Spleen (tissue), 11 donors: ENCODE measurements around the gene UBAP2. TPM values are rescaled to one million over a fixed set of nuclear protein-coding genes. Genes with fewer than 3 reads are reported as not detected.
A peak's percentile ranks its signal among the peaks of the same experiment; 100 is the strongest.
"Not testable (repeated sequence)": the region's sequence is repeated elsewhere in the genome, so short reads cannot be mapped to it uniquely, and the experiment has no call there.

ENCODE experiments used
- DNase-seq: peaks from one replicate; pipeline ENCODE4 v3.0.0-alpha.2; 2020
- H3K27ac ChIP-seq, 8 donors: fragments of 200-600 bp; sonication (generic) in 7 of 8; 1 replicate in 4 of 8; 2 replicates in 4 of 8; pipeline versions ENCODE4 v1.5.0 to v1.8.0; 2016 to 2021; ENCODE audit warnings: inconsistent platforms in 4 of 8, mild to moderate bottlenecking in 4 of 8, moderate library complexity in 1 of 8
- H3K27me3 ChIP-seq, 7 donors: fragments of 200-600 bp; sonication (generic) in 6 of 7; replicated peaks in 1 of 7; 1 replicate in 4 of 7; 2 replicates in 3 of 7; pipeline versions ENCODE4 v1.5.0 to v1.8.0; 2016 to 2021; ENCODE audit warnings: inconsistent platforms in 3 of 7, mild to moderate bottlenecking in 1 of 7
- H3K36me3 ChIP-seq, 6 donors: fragments of 200-600 bp; sonication (generic) in 5 of 6; 1 replicate in 4 of 6; 2 replicates in 2 of 6; pipeline versions ENCODE4 v1.5.0 to v1.8.0; 2016 to 2021; ENCODE audit warnings: inconsistent platforms in 2 of 6
- H3K4me1 ChIP-seq, 6 donors: fragments of 200-600 bp; sonication (generic) in 5 of 6; 1 replicate in 3 of 6; 2 replicates in 3 of 6; pipeline versions ENCODE4 v1.5.0 to v1.8.0; 2016 to 2021; ENCODE audit warnings: inconsistent platforms in 3 of 6
- H3K4me3 ChIP-seq, 8 donors: fragments of 200-600 bp; sonication (generic) in 7 of 8; 1 replicate in 4 of 8; 2 replicates in 4 of 8; pipeline versions ENCODE4 v1.5.0 to v1.8.0; 2016 to 2021; ENCODE audit warnings: inconsistent platforms in 4 of 8, mild to moderate bottlenecking in 4 of 8, moderate library complexity in 2 of 8
- H3K9me3 ChIP-seq, 8 donors: fragments of 200-600 bp; sonication (generic) in 7 of 8; 1 replicate in 4 of 8; 2 replicates in 4 of 8; pipeline versions ENCODE4 v1.5.0 to v1.8.0; 2016 to 2021; ENCODE audit warnings: inconsistent platforms in 4 of 8
- CTCF ChIP-seq, 11 experiments: fragments of 200-600 bp in 7 of 11; fragments of 450-650 bp in 4 of 11; sonication (generic) in 4 of 11; IDR thresholded peaks in 8 of 11; conservative IDR thresholded peaks in 3 of 11; 1 replicate in 7 of 11; 2 replicates in 4 of 11; pipeline versions ENCODE4 v1.4.0 to v1.8.0; 2016 to 2021; ENCODE audit warnings: antibody characterized with exemption in 11 of 11, inconsistent platforms in 4 of 11, mild to moderate bottlenecking in 1 of 11
- POLR2A ChIP-seq, 3 donors: fragments of 450-650 bp; IDR thresholded peaks; one replicate each; pipeline ENCODE4 v1.5.1; 2017; ENCODE audit warnings: antibody characterized with exemption in 3 of 3, mild to moderate bottlenecking in 1 of 3
- POLR2AphosphoS5 ChIP-seq, 3 donors: sonication (generic); formaldehyde crosslinking; IDR thresholded peaks; one replicate each; pipeline ENCODE4 v1.5.1; 2017; ENCODE audit warnings: antibody characterized with exemption in 3 of 3
- WGBS, 5 donors: extraction: QIAGEN DNeasy Blood & Tissue Kit in 3 of 5; methylation state at CpG; one replicate each; pipeline versions ENCODE4 v1.1.5 to v1.1.7; 2013 to 2018; 5-methylcytosine and 5-hydroxymethylcytosine counted together
- intact Hi-C: fragments of 100-400 bp; cut with DNase I; formaldehyde crosslinking; loops from one replicate; pipeline ENCODE4 v1.15.0; 2023; ENCODE audit warnings: low total_unique reads
- polyA plus RNA-seq, 3 donors: library from polyadenylated mRNA; stranded (reverse); fragments of 200-250 nt; gene quantifications; one replicate each; pipeline ENCODE4 v1.2.1, GENCODE V29; 2013
- total RNA-seq, 7 donors: library from RNA; depleted of rRNA in 3 of 7; stranded (reverse); fragments of >200 nt in 3 of 7; fragmentation: NEBNext Ultra II Directional in 4 of 7; extraction: Animal tissue kit (Norgen Biotek cat#: 25700) in 4 of 7; gene quantifications; one replicate each; pipeline versions ENCODE4 v1.1.0 to v1.2.1, GENCODE V29; 2016 to 2021
- donor health status: healthy with polysubstance abuse.
- donor health status: DM: no; HTN: no; CAD: no; lungs with moderate emphysema.
- donor health status: DM: no; HTN: no; CAD: no.
- donor health status: Bipolar disorder and iron deficiency.
- donor health status: healthy.
- donor health status: DM: no; HTN: no; CAD: no.
- donor health status: DM: yes; HTN: yes; CAD: no.

The UBAP2 gene
- total and polyA plus RNA-seq, 10 donors = 7.0 to 30.8 (median 23.5) TPM

DNA sequence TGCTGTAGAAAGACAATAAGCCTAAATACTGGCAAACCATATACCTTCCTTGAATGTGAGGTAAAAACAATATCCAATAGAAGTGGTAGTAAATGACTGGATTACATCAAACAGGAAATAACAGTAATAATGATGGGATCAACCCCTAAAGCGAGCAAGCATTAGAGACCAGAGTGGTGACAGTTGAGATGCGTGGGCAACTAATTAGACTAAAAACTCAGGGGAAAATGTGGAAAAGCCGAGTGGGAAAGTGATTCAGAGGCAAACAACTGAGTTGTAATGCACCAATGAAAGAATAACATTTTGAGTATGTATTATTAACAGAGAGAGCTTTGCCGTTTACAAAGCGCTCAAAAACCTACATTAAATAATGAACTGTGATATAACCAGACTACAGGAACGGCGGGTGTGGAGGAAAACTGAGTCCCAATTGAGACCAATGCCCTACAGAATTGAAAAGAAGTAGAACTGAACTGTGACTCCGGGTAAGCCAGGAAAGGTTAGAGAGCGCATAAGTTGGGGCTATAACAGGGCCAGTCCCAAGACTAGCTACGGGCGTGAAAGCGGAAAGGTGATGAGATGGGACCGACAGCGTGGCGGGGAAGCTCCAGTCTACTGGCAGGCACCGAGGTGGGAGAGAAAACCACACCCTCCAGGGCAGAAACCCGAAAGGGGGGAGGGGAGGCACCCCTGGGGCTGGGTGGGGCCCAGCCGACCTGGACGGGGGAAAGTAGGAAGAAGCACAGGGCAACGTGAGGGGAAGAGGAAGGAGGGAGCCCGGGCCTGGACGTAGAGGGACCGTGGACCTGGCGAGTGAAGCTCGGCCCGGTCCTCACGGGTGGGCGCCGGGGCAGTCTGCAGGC is 592 bp downstream of the UBAP2 start:
- no peak for TF ChIP-seq POLR2A (IDR thresholded peaks at IDR 0.05)
- TF ChIP-seq CTCF (IDR thresholded peaks at IDR 0.05 in 8 of 11, conservative IDR thresholded peaks at IDR 0.05 in 3 of 11) = no peak
- TF ChIP-seq POLR2AphosphoS5 (IDR thresholded peaks at IDR 0.05) = no peak
- intact Hi-C loops = no loop called here
- Histone ChIP-seq H3K27me3 (no peaks in the 10 kb centered on the region), H3K4me3 (peak overlapping the region; percentile 67 to 98 (median 89)), H3K36me3 (peaks cover 0 to 16% (median 3%) of the 10 kb centered on the region in 6 donors), H3K27ac (peak overlapping the region; percentile 88 to 99 (median 96)), H3K4me1 (peaks cover 17 to 48% (median 31%) of the 10 kb centered on the region in 6 donors), H3K9me3 (no peaks in the 10 kb centered on the region)
- no peak for DNase-seq
- 1 to 3% (median 1%) methylated on average over 25 to 29 of the region's 29 CpGs for WGBS, 5 donors

DNA sequence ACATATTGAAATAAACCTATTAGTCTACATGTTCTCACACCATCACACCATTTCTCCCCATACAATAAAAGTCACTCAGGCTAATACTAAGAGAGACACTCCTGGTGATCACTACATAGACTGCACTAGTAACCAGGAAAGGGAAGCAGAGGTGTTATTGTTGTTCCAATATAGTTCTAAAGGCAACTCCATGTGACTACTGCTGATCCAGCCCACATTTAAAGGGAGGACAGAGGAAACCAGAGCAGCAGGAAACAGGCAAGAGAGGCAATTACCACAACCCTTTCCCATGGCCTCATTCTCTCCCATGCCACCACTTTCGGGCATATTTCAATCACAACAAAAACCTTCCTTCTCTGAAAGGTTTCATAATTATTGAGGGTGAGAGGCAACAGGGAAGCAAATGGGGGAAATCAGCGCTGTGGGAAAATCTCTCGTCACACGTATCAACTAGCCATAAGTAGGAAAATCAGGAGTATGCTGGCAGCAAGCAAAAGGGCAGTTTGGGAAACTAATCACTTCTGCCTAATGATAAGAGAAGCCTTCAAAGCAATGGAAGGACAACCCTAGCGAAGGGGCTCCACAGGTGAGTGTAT is 1.8 kb downstream of the UBAP2 start:
- intact Hi-C loops = no loop called here
- WGBS, 5 donors = 32 to 38% (median 36%) methylated on average over 5 of the region's 5 CpGs
- no peaks in the 10 kb centered on the region for H3K9me3 ChIP-seq
- peak overlapping the region in 5 of 8 donors; percentile 9 to 98 (median 42) for H3K27ac ChIP-seq
- H3K27me3 ChIP-seq = no peaks in the 10 kb centered on the region
- peaks cover 0 to 28% (median 3%) of the 10 kb centered on the region in 6 donors for H3K36me3 ChIP-seq
- TF ChIP-seq POLR2A (IDR thresholded peaks at IDR 0.05) (no peak), CTCF (IDR thresholded peaks at IDR 0.05 in 8 of 11, conservative IDR thresholded peaks at IDR 0.05 in 3 of 11) (no peak), POLR2AphosphoS5 (IDR thresholded peaks at IDR 0.05) (no peak)
- peaks cover 17 to 48% (median 31%) of the 10 kb centered on the region in 6 donors for H3K4me1 ChIP-seq
- H3K4me3 ChIP-seq = peak overlapping the region in 4 of 8 donors; percentile 67 to 97 (median 86)
- DNase-seq = no peak

DNA sequence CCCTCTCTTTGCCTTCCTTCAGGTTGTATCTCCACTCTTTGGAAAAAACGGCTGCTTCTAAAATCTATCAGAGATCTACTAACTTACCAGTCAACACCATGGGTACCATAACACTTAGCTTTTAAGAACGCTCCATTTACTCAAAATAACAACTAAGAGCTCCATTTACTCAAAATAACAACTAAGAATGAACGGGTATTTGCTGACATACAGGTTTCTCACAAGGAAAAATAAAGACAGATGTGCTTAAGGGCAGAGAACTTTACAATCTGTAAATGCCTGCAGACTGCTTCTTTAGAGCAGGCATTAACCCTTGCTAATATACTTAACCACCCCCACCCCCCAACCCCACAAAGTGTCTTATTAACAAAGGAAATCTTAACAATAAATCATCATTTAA is 2.8 kb downstream of the UBAP2 start:
- TF ChIP-seq POLR2AphosphoS5 (IDR thresholded peaks at IDR 0.05) = no peak
- no peaks in the 10 kb centered on the region for H3K9me3 ChIP-seq
- 73 to 80% (median 77%) methylated on average over 3 of the region's 3 CpGs for WGBS, 5 donors
- DNase-seq = no peak
- no peak overlapping the region for H3K27ac ChIP-seq
- H3K4me1 ChIP-seq = peaks cover 17 to 48% (median 31%) of the 10 kb centered on the region in 6 donors
- no peaks in the 10 kb centered on the region for H3K27me3 ChIP-seq
- peaks cover 0 to 34% (median 3%) of the 10 kb centered on the region in 6 donors for H3K36me3 ChIP-seq
- intact Hi-C loops = no loop called here
- H3K4me3 ChIP-seq = no peak overlapping the region

- H3K4me1 ChIP-seq = peaks cover 6 to 21% (median 10%) of the 10 kb centered on the region in 6 donors
- H3K9me3 ChIP-seq, H3K27me3 ChIP-seq, H3K4me3 ChIP-seq, intact Hi-C loops, H3K27ac ChIP-seq, DNase-seq: not testable (repeated sequence)
- H3K36me3 ChIP-seq = peaks cover 0 to 56% (median 5%) of the 10 kb centered on the region in 6 donors
- WGBS, 5 donors = 93 to 97% (median 96%) methylated on average over 9 to 10 of the region's 10 CpGs
Observed at GRCh38 chr9:34042074-34042473, 6.6 kb downstream of the UBAP2 start.

DNA sequence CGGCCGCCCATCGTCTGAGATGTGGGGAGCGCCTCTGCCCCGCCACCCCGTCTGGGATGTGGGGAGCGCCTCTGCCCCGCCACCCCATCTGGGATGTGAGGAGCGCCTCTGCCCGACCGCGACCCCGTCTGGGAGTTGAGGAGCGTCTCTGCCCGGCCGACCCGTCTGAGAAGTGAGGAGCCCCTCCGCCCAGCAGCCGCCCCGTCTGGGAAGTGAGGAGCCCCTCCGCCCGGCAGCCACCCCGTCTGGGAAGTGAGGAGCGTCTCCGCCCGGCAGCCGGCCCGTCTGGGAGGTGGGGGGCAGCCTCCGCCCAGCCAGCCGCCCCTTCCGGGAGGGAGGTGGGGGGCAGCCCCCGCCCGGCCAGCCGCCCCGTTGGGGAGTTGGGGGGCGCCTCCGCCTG is 9.8 kb downstream of the UBAP2 start:
- H3K4me3 ChIP-seq, H3K4me1 ChIP-seq, H3K27me3 ChIP-seq, DNase-seq, intact Hi-C loops, H3K9me3 ChIP-seq, H3K27ac ChIP-seq: not testable (repeated sequence)
- peaks cover 0 to 48% (median 4%) of the 10 kb centered on the region in 6 donors for H3K36me3 ChIP-seq
- WGBS, 5 donors = 96 to 100% (median 96%) methylated on average over 3 to 37 of the region's 37 CpGs
